GM21447 (cell line): Measurements from ENCODE around the gene POLR2H.
A peak's percentile ranks its signal among the peaks of the same experiment; 100 is the strongest.
"Not testable (repeated sequence)": the region's sequence is repeated elsewhere in the genome, so short reads cannot be mapped to it uniquely, and the experiment has no call there.

Experiments used
- ATAC-seq: cut with Tn5 transposase; IDR thresholded peaks from one replicate; pipeline ENCODE4 v1.9.1; 2021; ENCODE audit not compliant: unreplicated experiment

POLR2H gene

GRCh38 chr3:184335661-184336546 lies 25.6 kb upstream of the POLR2H start:
- peak; percentile 83 for ATAC-seq

GRCh38 chr3:184336547-184337398 lies 24.7 kb upstream of the POLR2H start:
- ATAC-seq = no peak

GRCh38 chr3:184337399-184337714 lies 24.2 kb upstream of the POLR2H start, which contains the start of gene FAM131A:
FAM131A (plus strand) TSS chr3:184337600; CDS start chr3:184337631, 31 bp downstream.
- no peak for ATAC-seq

DNA sequence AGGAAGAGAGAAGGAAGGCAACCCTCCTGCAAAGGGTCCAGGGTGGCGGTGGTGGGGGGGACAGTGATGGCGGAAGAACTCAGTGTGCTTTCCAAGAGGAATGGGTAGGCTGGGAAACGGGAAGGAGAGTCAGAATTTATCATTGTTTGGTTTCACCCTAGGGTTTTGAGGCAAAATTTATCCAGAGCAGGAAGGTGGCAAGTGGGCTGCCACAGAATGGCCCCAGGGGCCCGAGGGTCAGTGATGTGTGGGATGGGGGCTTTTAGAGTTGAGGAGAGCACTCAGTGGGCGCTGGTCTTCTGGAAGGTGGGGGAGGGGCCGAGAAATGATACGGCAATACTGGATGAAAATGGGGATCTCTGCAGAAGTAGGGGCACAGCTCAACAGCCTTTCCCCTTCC lies 23.5 kb upstream of the POLR2H start:
- no peak for ATAC-seq

DNA sequence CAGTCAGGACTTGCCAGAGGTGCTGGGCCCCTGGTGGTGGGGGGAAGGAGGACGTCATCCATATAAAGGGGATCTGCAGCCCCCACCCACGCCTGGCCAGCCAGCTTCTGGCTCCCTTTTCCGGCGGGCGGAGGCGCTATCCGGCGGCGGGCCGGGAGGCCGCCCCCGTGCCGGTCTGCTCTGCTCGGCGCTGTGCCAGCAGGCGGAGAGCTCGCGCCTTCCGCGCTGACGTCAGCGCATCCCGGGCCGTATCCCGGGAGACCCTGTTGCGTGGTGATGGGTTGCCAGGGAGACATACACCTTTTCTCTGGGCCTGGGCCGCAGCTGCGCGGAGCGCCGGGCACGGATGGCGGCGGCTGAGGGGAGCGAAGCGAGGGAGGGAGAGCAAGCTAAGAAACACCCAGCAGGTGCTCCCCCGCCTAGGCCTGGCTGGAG lies 23.0 kb upstream of the POLR2H start:
- ATAC-seq = no peak

GRCh38 chr3:184339001-184339400 lies 22.5 kb upstream of the POLR2H start:
- ATAC-seq = no peak

- ATAC-seq = not testable (repeated sequence)
These were observed 21.9 kb upstream of the POLR2H start for GRCh38 chr3:184339451-184340135.

DNA sequence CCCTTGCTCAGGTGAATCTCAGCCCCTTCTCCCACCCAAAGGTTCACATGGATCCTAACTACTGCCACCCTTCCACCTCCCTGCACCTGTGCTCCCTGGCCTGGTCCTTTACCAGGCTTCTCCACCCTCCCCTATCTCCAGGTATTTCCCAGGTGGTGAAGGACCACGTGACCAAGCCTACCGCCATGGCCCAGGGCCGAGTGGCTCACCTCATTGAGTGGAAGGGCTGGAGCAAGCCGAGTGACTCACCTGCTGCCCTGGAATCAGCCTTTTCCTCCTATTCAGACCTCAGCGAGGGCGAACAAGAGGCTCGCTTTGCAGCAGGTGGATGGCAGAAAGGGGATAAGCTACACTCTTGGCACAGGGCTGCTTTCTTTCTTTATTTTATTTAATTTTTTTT lies 19.6 kb upstream of the POLR2H start:
- no peak for ATAC-seq

DNA sequence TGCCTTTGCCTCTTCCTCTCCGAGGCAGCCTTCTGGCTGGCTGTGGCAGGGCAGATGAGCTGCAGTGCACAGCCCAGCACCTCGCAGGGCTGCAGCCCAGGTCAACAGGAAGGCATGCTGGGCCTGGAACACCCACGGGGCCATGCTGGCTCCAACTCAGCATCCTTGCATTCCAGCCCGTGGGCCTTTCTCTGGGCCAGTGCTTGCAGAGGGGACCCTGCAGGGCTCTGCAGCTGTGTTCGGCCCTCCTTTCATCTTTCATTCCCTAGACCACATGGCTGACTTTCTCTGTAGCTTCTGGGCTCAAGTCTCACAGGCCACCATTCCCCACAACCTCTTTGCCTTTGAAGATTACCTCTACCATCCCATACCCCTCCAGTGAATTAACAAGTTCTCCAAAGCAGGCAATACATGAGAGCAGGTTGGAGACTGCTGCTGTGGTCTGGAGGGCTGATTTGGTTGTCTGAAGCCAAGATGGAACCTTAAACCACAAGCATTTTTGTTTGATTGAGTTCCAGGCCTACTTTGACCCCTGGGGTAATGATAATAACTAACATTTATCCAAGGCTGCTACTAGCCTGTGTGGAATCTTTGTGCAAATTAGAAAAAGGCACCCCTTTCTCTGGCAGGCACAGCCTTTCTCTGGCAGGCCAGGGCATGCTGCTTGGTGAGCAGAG lies 18.2 kb upstream of the POLR2H start:
- ATAC-seq = no peak

GRCh38 chr3:184344579-184345316 lies 16.8 kb upstream of the POLR2H start:
- no peak for ATAC-seq

GRCh38 chr3:184345317-184346144 lies 16.0 kb upstream of the POLR2H start:
- ATAC-seq = peak; percentile 66

DNA sequence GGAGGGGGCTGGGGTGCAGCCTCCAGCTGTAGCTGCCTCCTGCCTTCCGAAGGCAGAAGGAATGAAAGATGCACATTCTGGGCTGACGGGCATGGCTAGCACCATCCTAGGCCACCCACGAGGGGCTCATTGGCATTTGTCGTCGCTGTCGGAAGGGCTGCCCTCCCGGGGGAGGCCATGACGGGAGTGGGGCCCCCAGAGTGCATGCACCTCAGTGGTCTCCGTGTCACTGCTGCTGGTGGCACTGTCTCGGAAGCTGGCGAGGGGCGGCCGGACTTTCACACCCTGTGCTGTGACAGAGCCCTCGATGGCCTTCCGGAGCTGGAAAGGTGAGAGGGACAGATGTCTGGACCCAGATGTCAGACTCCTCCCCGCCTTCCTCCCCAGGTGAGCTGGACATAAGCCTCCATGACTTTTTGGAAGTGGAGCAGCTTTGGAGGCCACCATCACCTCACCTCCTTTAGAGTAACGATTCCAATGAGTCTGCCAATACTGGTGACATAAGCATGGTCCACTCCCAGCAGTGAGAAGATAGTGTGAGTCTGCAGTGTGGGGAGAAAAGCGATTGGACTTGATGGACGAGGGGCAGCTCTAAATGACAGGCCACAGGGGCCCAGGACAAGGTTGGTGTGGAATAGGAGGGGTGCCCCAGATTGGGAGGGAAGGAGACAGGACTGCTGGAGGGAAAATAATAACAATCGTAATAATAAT lies 14.9 kb upstream of the POLR2H start:
- no peak for ATAC-seq

- ATAC-seq = no peak
These were observed 14.0 kb upstream of the POLR2H start for GRCh38 chr3:184347321-184348056.

DNA sequence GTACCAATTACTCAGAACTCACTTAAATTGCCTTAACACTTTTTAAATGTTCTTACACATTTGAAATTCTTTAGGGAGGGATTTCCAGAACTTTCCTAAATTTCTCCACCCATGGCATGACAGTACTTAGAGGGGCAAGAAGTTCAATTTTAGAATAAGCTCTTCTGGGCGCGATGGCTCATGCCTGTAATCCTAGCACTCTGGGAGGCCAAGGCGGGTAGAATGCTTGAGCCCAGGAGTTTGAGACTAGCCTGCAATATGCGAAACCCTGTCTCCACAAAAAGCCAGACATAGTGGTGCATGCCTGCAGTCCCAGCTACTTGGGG lies 13.5 kb upstream of the POLR2H start:
- no peak for ATAC-seq

- no peak for ATAC-seq
These were observed 11.7 kb upstream of the POLR2H start for GRCh38 chr3:184349563-184350470.

DNA sequence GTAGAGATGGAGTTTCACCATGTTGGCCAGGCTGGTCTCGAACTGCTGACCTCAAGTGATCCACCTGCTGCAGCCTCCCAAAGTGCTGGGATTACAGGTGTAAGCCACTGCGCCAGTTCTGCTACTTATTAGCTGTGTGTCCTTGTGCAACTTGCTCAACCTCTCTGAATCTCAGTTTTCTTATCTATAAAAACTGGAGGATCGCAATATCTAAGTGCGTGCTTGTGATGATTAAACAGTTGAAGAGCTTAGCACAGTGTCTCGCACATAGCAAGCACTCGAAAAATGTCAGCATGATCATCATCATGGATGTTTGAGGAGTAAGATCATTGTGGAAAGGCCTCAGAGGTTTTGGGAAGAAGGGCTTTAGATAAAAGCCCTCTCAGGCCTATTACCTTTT lies 10.9 kb upstream of the POLR2H start:
- no peak for ATAC-seq

DNA sequence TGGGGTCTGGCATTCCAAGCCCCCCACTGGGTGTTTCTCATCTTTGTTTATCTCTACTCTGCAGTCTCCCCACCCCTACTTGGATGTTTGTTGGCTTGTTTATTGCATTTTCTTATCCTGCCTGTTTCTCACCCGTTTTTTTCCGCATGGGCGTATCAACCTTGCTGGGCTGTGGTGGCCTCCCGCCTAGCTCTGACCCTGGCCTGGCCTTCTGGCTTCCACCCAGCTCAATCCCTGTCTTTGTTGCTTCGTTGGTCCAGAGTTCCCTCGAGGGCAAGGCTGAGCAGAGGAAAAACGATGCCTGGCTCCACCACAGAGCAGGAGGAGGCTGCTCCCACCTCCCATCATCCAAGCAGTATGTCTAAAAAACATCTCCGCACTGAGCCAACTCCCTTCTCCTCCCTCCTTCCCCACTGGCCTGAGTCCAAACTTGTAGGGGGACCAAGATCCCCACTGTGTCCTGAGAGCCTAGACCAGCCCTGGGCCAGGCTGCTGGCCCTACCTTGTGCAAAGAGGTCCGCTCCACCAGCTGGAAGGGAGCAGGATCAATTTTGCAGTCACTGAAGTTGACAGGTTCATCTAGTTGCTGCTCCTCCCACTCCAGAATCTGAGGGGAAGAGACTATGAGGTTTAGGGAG lies 9.9 kb upstream of the POLR2H start:
- ATAC-seq = no peak
